Skeletal muscle satellite cell (primary cell): ENCODE results near the gene CCDC87.

ENCODE experiments used
- H3K27me3 ChIP-seq: 2 replicates; pipeline ENCODE4 v1.7.0; 2013; ENCODE audit warnings: low read length; ENCODE audit not compliant: control insufficient read depth, insufficient read depth
- H3K36me3 ChIP-seq: 2 replicates; pipeline ENCODE4 v1.7.0; 2013; ENCODE audit warnings: mild to moderate bottlenecking, control low read depth, low read length; ENCODE audit not compliant: insufficient read depth
- H3K4me1 ChIP-seq: 2 replicates; pipeline ENCODE4 v1.7.0; 2013; ENCODE audit warnings: low read length; ENCODE audit not compliant: control insufficient read depth, insufficient read depth
- H3K4me2 ChIP-seq: 2 replicates; pipeline ENCODE4 v1.7.0; 2013; ENCODE audit warnings: mild to moderate bottlenecking, low read length
- H3K4me3 ChIP-seq: 2 replicates; pipeline ENCODE4 v1.7.0; 2013; ENCODE audit warnings: low read length
- H3K9ac ChIP-seq: 2 replicates; pipeline ENCODE4 v1.7.0; 2013; ENCODE audit warnings: mild to moderate bottlenecking, low read depth, low read length, moderate library complexity
- H3K9me3 ChIP-seq: replicated peaks from 2 replicates; pipeline ENCODE4 v1.7.0; 2013; ENCODE audit warnings: mild to moderate bottlenecking, control low read depth, low read length

Gene CCDC87

GRCh38 chr11:66559866-66560676, 32.8 kb downstream of the CCDC87 start:
- Histone ChIP-seq H3K9ac (no peak overlapping the region), H3K27me3 (peaks cover 36% of the 10 kb centered on the region), H3K36me3 (no peaks in the 10 kb centered on the region), H3K4me2 (no peak overlapping the region), H3K9me3 (no peaks in the 10 kb centered on the region), H3K4me3 (no peak overlapping the region), H3K4me1 (no peaks in the 10 kb centered on the region)

- no peak overlapping the region for H3K4me2 ChIP-seq
- no peak overlapping the region for H3K9ac ChIP-seq
- no peaks in the 10 kb centered on the region for H3K36me3 ChIP-seq
- no peaks in the 10 kb centered on the region for H3K4me1 ChIP-seq
- no peaks in the 10 kb centered on the region for H3K9me3 ChIP-seq
- H3K4me3 ChIP-seq, result no peak overlapping the region
- H3K27me3 ChIP-seq, result peaks cover 36% of the 10 kb centered on the region
These were observed 33.6 kb downstream of the CCDC87 start for GRCh38 chr11:66559142-66559865.

GRCh38 chr11:66557733-66558326, 35.0 kb downstream of the CCDC87 start:
- Histone ChIP-seq H3K36me3 (no peaks in the 10 kb centered on the region), H3K4me3 (no peak overlapping the region), H3K27me3 (peaks cover 36% of the 10 kb centered on the region), H3K4me1 (no peaks in the 10 kb centered on the region), H3K9me3 (no peaks in the 10 kb centered on the region), H3K9ac (no peak overlapping the region), H3K4me2 (no peak overlapping the region)

GRCh38 chr11:66556086-66556485, 36.8 kb downstream of the CCDC87 start:
- peaks cover 36% of the 10 kb centered on the region for H3K27me3 ChIP-seq
- no peak overlapping the region for H3K4me2 ChIP-seq

GRCh38 chr11:66555416-66555815, 37.4 kb downstream of the CCDC87 start:
- no peaks in the 10 kb centered on the region for H3K4me1 ChIP-seq
- H3K9me3 ChIP-seq, result no peaks in the 10 kb centered on the region
- H3K4me3 ChIP-seq, result no peak overlapping the region
- peaks cover 37% of the 10 kb centered on the region for H3K27me3 ChIP-seq
- no peaks in the 10 kb centered on the region for H3K36me3 ChIP-seq
- no peak overlapping the region for H3K4me2 ChIP-seq
- no peak overlapping the region for H3K9ac ChIP-seq

More at GRCh38 chr11:66556086-66556485, 36.8 kb downstream of the CCDC87 start:
- Histone ChIP-seq H3K9me3 (no peaks in the 10 kb centered on the region), H3K9ac (no peak overlapping the region), H3K36me3 (no peaks in the 10 kb centered on the region), H3K4me3 (no peak overlapping the region), H3K4me1 (no peaks in the 10 kb centered on the region)

- no peaks in the 10 kb centered on the region for H3K36me3 ChIP-seq
- H3K4me2 ChIP-seq, result no peak overlapping the region
- no peak overlapping the region for H3K9ac ChIP-seq
- no peaks in the 10 kb centered on the region for H3K4me1 ChIP-seq
- peaks cover 40% of the 10 kb centered on the region for H3K27me3 ChIP-seq
- no peaks in the 10 kb centered on the region for H3K9me3 ChIP-seq
- no peak overlapping the region for H3K4me3 ChIP-seq
These were observed 38.3 kb downstream of the CCDC87 start for GRCh38 chr11:66554602-66555001.

- H3K4me2 ChIP-seq, result no peak overlapping the region
- H3K36me3 ChIP-seq, result no peaks in the 10 kb centered on the region
- H3K9me3 ChIP-seq, result no peaks in the 10 kb centered on the region
- H3K4me3 ChIP-seq, result no peak overlapping the region
- peaks cover 27% of the 10 kb centered on the region for H3K27me3 ChIP-seq
- H3K9ac ChIP-seq, result no peak overlapping the region
- peaks cover 5% of the 10 kb centered on the region for H3K4me1 ChIP-seq
These were observed 42.0 kb downstream of the CCDC87 start for GRCh38 chr11:66550887-66551286.

- Histone ChIP-seq H3K4me1 (peaks cover 10% of the 10 kb centered on the region), H3K9me3 (no peaks in the 10 kb centered on the region), H3K4me3 (no peak overlapping the region), H3K27me3 (peaks cover 26% of the 10 kb centered on the region), H3K9ac (no peak overlapping the region), H3K36me3 (no peaks in the 10 kb centered on the region), H3K4me2 (no peak overlapping the region)
These were observed 43.2 kb downstream of the CCDC87 start for GRCh38 chr11:66549696-66550095.

GRCh38 chr11:66548774-66549630, 43.9 kb downstream of the CCDC87 start:
- no peak overlapping the region for H3K4me2 ChIP-seq

GRCh38 chr11:66548041-66548440, 44.8 kb downstream of the CCDC87 start:
- no peaks in the 10 kb centered on the region for H3K36me3 ChIP-seq
- H3K9me3 ChIP-seq, result no peaks in the 10 kb centered on the region
- peaks cover 10% of the 10 kb centered on the region for H3K4me1 ChIP-seq
- no peak overlapping the region for H3K4me3 ChIP-seq
- peaks cover 26% of the 10 kb centered on the region for H3K27me3 ChIP-seq
- H3K4me2 ChIP-seq, result no peak overlapping the region
- H3K9ac ChIP-seq, result no peak overlapping the region

More at GRCh38 chr11:66548774-66549630, 43.9 kb downstream of the CCDC87 start:
- no peaks in the 10 kb centered on the region for H3K9me3 ChIP-seq
- peaks cover 10% of the 10 kb centered on the region for H3K4me1 ChIP-seq
- H3K9ac ChIP-seq, result no peak overlapping the region
- H3K36me3 ChIP-seq, result no peaks in the 10 kb centered on the region
- no peak overlapping the region for H3K4me3 ChIP-seq
- H3K27me3 ChIP-seq, result peaks cover 26% of the 10 kb centered on the region

GRCh38 chr11:66547662-66548009, 45.2 kb downstream of the CCDC87 start:
- no peak overlapping the region for H3K4me3 ChIP-seq

More at GRCh38 chr11:66547662-66548009, 45.2 kb downstream of the CCDC87 start:
- H3K9ac ChIP-seq, result no peak overlapping the region
- no peak overlapping the region for H3K4me2 ChIP-seq
- peaks cover 26% of the 10 kb centered on the region for H3K27me3 ChIP-seq
- H3K9me3 ChIP-seq, result no peaks in the 10 kb centered on the region
- H3K36me3 ChIP-seq, result no peaks in the 10 kb centered on the region
- peaks cover 12% of the 10 kb centered on the region for H3K4me1 ChIP-seq
